ENCODE data around the gene CDC20B.

Gene CDC20B, protein sequence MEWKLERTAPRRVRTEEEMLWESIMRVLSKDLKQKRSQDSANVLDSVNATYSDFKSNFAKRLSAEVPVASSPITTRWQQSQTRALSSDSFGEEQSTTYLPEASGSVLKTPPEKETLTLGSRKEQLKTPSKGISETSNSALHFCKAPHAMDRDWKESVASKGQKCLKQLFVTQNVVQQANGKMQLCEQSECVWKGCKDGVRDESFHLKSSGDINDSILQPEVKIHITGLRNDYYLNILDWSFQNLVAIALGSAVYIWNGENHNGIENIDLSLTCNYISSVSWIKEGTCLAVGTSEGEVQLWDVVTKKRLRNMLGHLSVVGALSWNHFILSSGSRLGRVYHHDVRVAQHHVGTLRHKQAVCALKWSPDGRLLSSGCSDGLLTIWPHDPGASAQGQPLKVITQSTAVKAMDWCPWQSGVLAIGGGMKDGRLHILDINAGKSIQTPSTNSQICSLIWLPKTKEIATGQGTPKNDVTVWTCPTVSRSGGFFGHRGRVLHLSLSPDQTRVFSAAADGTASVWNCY

GRCh38 chr5:55172937-55173686 is at the start of gene CDC20B:
Gene CDC20B, minus strand, starts transcription at chr5:55173177. Its CDS starts 177 bp downstream, at chr5:55173000.
- H3K27me3 Mint-ChIP-seq: peaks cover 77% of the 10 kb centered on the region
- H3K4me3 Mint-ChIP-seq: peak within 1 kb of the TSS; percentile 80
- H3K4me1 Mint-ChIP-seq (ENCODE audit: low read depth): peaks cover 44% of the 10 kb centered on the region
- H3K27ac Mint-ChIP-seq: no peak within 1 kb of the TSS
- H3K36me3 Mint-ChIP-seq (ENCODE audit: low read depth): no peaks in the 10 kb centered on the region
- H3K9me3 Mint-ChIP-seq: no peaks in the 10 kb centered on the region
- DNase-seq: peak; percentile 84

DNA sequence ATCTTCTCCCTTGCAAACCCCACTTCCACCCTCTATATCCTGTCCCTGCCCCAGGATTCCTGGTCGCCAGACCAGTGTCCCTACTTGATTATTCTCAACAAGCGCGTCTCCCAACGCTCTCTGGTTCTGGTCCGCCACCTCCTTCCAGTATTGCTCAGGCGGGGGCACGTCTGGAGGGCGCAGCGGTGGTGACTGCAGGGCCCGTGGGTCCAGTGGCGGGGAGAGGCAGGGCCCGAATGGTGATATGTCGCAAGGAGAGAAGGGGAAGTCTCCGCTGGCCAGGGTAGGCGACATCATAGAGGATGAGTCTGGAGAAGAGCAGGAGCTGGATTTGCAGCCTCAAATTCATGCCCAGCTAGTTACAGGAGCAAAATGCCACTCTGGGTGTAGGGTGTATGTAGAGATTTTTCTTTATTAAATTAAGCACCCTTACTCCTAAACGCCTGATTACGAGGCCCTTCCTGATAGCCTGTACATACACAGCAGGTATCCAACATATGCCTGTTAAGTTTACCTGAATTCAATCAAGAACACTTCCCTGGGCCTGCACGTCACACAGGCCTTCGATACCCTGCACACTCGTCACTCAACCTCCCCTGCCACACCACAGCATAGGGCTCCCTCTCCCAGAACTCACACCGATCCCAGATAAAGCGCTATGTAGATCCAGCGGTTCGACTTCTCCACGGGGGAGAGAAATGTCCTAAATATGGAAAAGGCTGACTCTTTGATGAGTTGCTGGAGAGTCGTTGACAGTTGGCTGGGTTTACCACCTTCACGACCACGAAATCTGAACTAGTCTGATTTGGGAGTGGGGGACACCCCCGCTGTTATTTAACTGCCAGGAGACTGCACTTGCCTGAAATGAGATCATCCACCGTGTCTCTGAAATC is 49.4 kb upstream of the CDC20B start:
- peaks cover 85% of the 10 kb centered on the region for H3K27me3 Mint-ChIP-seq
- DNase-seq: no peak
- H3K9me3 Mint-ChIP-seq: no peaks in the 10 kb centered on the region
- H3K36me3 Mint-ChIP-seq (ENCODE audit: low read depth): no peaks in the 10 kb centered on the region
- no peak overlapping the region for H3K27ac Mint-ChIP-seq
- H3K4me1 Mint-ChIP-seq (ENCODE audit: low read depth): peaks cover 35% of the 10 kb centered on the region
- peak overlapping the region; percentile 49 for H3K4me3 Mint-ChIP-seq

- DNase-seq: no peak
- no peaks in the 10 kb centered on the region for H3K9me3 Mint-ChIP-seq
- peaks cover 82% of the 10 kb centered on the region for H3K27me3 Mint-ChIP-seq
- H3K36me3 Mint-ChIP-seq (ENCODE audit: low read depth): no peaks in the 10 kb centered on the region
- peak overlapping the region; percentile 72 for H3K4me3 Mint-ChIP-seq
- H3K4me1 Mint-ChIP-seq (ENCODE audit: low read depth): peaks cover 30% of the 10 kb centered on the region
- H3K27ac Mint-ChIP-seq: no peak overlapping the region
Observed at GRCh38 chr5:55220433-55221185, 47.6 kb upstream of the CDC20B start.

- Mint-ChIP-seq H3K27me3 (peaks cover 77% of the 10 kb centered on the region), H3K27ac (no peak overlapping the region), H3K4me3 (no peak overlapping the region), H3K9me3 (no peaks in the 10 kb centered on the region), H3K36me3 (ENCODE audit: low read depth) (no peaks in the 10 kb centered on the region), H3K4me1 (ENCODE audit: low read depth) (peaks cover 30% of the 10 kb centered on the region)
- no peak for DNase-seq
Observed at GRCh38 chr5:55219770-55220169, 46.8 kb upstream of the CDC20B start.

- no peak overlapping the region for H3K27ac Mint-ChIP-seq
- no peak overlapping the region for H3K4me3 Mint-ChIP-seq
- H3K9me3 Mint-ChIP-seq: no peaks in the 10 kb centered on the region
- H3K36me3 Mint-ChIP-seq (ENCODE audit: low read depth): no peaks in the 10 kb centered on the region
- peaks cover 30% of the 10 kb centered on the region for H3K4me1 Mint-ChIP-seq (ENCODE audit: low read depth)
- no peak for DNase-seq
- H3K27me3 Mint-ChIP-seq: peaks cover 69% of the 10 kb centered on the region
Observed at GRCh38 chr5:55218967-55219366, 46.0 kb upstream of the CDC20B start.

GRCh38 chr5:55211184-55211874 is 38.4 kb upstream of the CDC20B start:
- no peak overlapping the region for H3K27ac Mint-ChIP-seq
- no peak for DNase-seq
- no peaks in the 10 kb centered on the region for H3K36me3 Mint-ChIP-seq (ENCODE audit: low read depth)
- H3K4me1 Mint-ChIP-seq (ENCODE audit: low read depth): peaks cover 1% of the 10 kb centered on the region
- no peaks in the 10 kb centered on the region for H3K9me3 Mint-ChIP-seq
- H3K4me3 Mint-ChIP-seq: no peak overlapping the region
- peaks cover 16% of the 10 kb centered on the region for H3K27me3 Mint-ChIP-seq

DNA sequence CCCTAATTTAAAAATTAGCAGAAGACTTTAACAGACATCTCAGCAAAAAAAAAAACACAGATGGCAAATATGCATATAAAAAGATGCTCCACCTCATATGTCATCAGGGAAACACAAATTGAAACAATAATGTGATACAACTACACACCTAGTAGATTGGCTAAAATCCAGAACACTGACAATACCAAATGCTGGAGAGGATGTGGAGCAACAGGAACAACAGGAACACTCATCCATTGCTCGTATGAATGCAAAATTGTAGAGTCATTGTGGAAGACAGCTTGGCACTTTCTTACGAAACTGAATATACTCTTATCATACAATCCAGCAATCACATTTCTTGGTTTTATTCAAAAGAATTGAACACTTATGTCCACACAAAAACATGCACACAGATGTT is 32.0 kb upstream of the CDC20B start:
- Mint-ChIP-seq H3K27ac (no peak overlapping the region), H3K27me3 (peaks cover 45% of the 10 kb centered on the region), H3K9me3 (no peaks in the 10 kb centered on the region), H3K4me3 (no peak overlapping the region), H3K36me3 (ENCODE audit: low read depth) (no peaks in the 10 kb centered on the region), H3K4me1 (ENCODE audit: low read depth) (peaks cover 1% of the 10 kb centered on the region)
- DNase-seq: no peak

DNA sequence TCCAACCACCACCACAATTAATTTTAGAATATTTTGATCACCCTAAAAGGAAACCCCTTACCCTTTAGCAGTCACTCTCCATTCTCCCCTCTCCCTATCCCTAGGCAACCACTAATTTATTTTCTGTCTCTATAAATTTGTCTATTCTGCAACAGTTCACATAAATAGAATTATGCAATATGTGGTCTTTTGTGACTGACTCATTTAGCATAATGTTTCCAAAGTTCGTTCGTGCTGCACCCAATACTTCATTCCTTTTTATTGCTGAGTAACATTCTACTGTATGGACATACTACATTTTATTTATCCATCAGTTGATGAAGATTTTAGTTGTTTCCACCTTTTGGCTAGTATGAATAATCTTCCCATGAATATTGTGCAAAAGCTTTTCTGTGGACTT is 18.2 kb upstream of the CDC20B start:
- no peak overlapping the region for H3K4me3 Mint-ChIP-seq
- no peak for DNase-seq
- no peak overlapping the region for H3K27ac Mint-ChIP-seq
- no peaks in the 10 kb centered on the region for H3K9me3 Mint-ChIP-seq
- H3K36me3 Mint-ChIP-seq (ENCODE audit: low read depth): no peaks in the 10 kb centered on the region
- no peaks in the 10 kb centered on the region for H3K4me1 Mint-ChIP-seq (ENCODE audit: low read depth)
- peaks cover 66% of the 10 kb centered on the region for H3K27me3 Mint-ChIP-seq

GRCh38 chr5:55188656-55189540 is 15.9 kb upstream of the CDC20B start:
- no peaks in the 10 kb centered on the region for H3K9me3 Mint-ChIP-seq
- no peak overlapping the region for H3K4me3 Mint-ChIP-seq
- no peak for DNase-seq
- H3K4me1 Mint-ChIP-seq (ENCODE audit: low read depth): no peaks in the 10 kb centered on the region
- peaks cover 62% of the 10 kb centered on the region for H3K27me3 Mint-ChIP-seq
- no peaks in the 10 kb centered on the region for H3K36me3 Mint-ChIP-seq (ENCODE audit: low read depth)
- no peak overlapping the region for H3K27ac Mint-ChIP-seq

GRCh38 chr5:55187370-55187769 is 14.4 kb upstream of the CDC20B start:
- peaks cover 1% of the 10 kb centered on the region for H3K9me3 Mint-ChIP-seq
- no peak overlapping the region for H3K4me3 Mint-ChIP-seq
- no peaks in the 10 kb centered on the region for H3K4me1 Mint-ChIP-seq (ENCODE audit: low read depth)
- H3K36me3 Mint-ChIP-seq (ENCODE audit: low read depth): no peaks in the 10 kb centered on the region
- no peak for DNase-seq
- H3K27ac Mint-ChIP-seq: no peak overlapping the region
- peaks cover 57% of the 10 kb centered on the region for H3K27me3 Mint-ChIP-seq

DNA sequence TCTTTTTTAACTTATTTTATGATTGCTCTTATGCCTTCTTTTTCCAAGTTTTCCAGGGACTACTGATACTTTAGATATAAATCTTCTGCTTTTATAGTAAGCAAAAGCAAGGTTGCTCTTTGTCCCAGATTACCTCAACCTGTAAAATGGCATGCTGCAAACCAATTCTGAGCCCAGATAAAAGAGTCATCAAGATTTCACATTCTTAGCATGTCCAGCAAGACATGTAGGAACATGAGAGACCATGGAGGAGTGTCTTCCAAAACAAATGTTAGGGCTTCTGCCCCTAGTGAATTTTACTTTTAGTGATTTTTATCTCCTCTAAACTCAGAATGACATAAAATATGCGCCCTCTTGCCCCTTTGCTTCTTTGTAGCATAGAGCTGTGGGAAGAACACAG is 7.0 kb upstream of the CDC20B start:
- DNase-seq: no peak
- H3K9me3 Mint-ChIP-seq: peaks cover 1% of the 10 kb centered on the region
- peaks cover 17% of the 10 kb centered on the region for H3K4me1 Mint-ChIP-seq (ENCODE audit: low read depth)
- H3K36me3 Mint-ChIP-seq (ENCODE audit: low read depth): no peaks in the 10 kb centered on the region
- H3K4me3 Mint-ChIP-seq: no peak overlapping the region
- peaks cover 75% of the 10 kb centered on the region for H3K27me3 Mint-ChIP-seq
- H3K27ac Mint-ChIP-seq: no peak overlapping the region

- no peaks in the 10 kb centered on the region for H3K9me3 Mint-ChIP-seq
- H3K4me3 Mint-ChIP-seq: no peak overlapping the region
- peaks cover 90% of the 10 kb centered on the region for H3K27me3 Mint-ChIP-seq
- no peak overlapping the region for H3K27ac Mint-ChIP-seq
- H3K4me1 Mint-ChIP-seq (ENCODE audit: low read depth): peaks cover 39% of the 10 kb centered on the region
- no peak for DNase-seq
- H3K36me3 Mint-ChIP-seq (ENCODE audit: low read depth): no peaks in the 10 kb centered on the region
Observed at GRCh38 chr5:55177078-55177477, 4.1 kb upstream of the CDC20B start.

Data from activated T-cell treated with anti-CD3 and anti-CD28 coated beads, Interleukin-2, amount 50 U/mL, for 24 hours (primary cell).